Activated CD4-positive, alpha-beta memory T cell treated with anti-CD3 and anti-CD28 coated beads, Interleukin-2, amount 10 ng/mL, durations not matched to agents 7 days and 5 days (primary cell): ENCODE measurements around the gene ATF7IP. TPM values are rescaled to one million over a fixed set of nuclear protein-coding genes. Genes with fewer than 3 reads are reported as not detected.

ENCODE experiments used
- CTCF ChIA-PET: fragments of 350-600 bp; sonication (Branson Sonifier 250); formaldehyde crosslinking; loops from one replicate; lab custom pipeline; 2021; ENCODE audit warnings: antibody characterized with exemption, inconsistent platforms; lab: Charles Lee
- POLR2A ChIA-PET: fragments of 350-600 bp; sonication (Branson Sonifier 250); formaldehyde crosslinking; loops from one replicate; lab custom pipeline; 2021; ENCODE audit warnings: antibody characterized with exemption; lab: Charles Lee
- DNase-seq: peaks from one replicate; pipeline ENCODE4 v3.0.0-alpha.2; 2020
- H3K27ac Mint-ChIP-seq: one replicate; pipeline ENCODE4 v1.8.0; 2021; ENCODE audit warnings: mild to moderate bottlenecking, mixed read lengths
- H3K27me3 Mint-ChIP-seq: one replicate; pipeline ENCODE4 v1.8.0; 2021; ENCODE audit warnings: mixed read lengths
- H3K36me3 Mint-ChIP-seq: one replicate; pipeline ENCODE4 v1.8.0; 2021; ENCODE audit warnings: low read depth, mixed read lengths
- H3K4me1 Mint-ChIP-seq: one replicate; pipeline ENCODE4 v1.8.0; 2021; ENCODE audit warnings: mixed read lengths
- H3K4me3 Mint-ChIP-seq: one replicate; pipeline ENCODE4 v1.8.0; 2021; ENCODE audit warnings: mild to moderate bottlenecking, mixed read lengths
- H3K9me3 Mint-ChIP-seq: one replicate; pipeline ENCODE4 v1.8.0; 2021; ENCODE audit warnings: mixed read lengths
- total RNA-seq, 2 experiments: library from RNA; stranded (reverse); gene quantifications; one replicate each; pipeline ENCODE4 v1.2.3, GENCODE V29; 2021

Gene ATF7IP
- total RNA-seq, 2 experiments from 2014 or later, result 129 to 134 TPM

- H3K27me3 Mint-ChIP-seq, result no peaks in the 10 kb centered on the region
- no peak overlapping the region for H3K4me3 Mint-ChIP-seq
- no peaks in the 10 kb centered on the region for H3K36me3 Mint-ChIP-seq
- no peaks in the 10 kb centered on the region for H3K9me3 Mint-ChIP-seq
- CTCF ChIA-PET, result interaction anchor here (0.6 to 1.2 kb wide), 2 partner anchors 35 to 352 kb away, joined by 3 read pairs; no protein-coding TSS in a partner anchor
- H3K4me1 Mint-ChIP-seq, result no peaks in the 10 kb centered on the region
- DNase-seq, result no peak
- POLR2A ChIA-PET, result no interaction called here
- no peak overlapping the region for H3K27ac Mint-ChIP-seq
Observed at GRCh38 chr12:14537088-14537487, 171.6 kb downstream of the ATF7IP start.

- H3K9me3 Mint-ChIP-seq, result no peaks in the 10 kb centered on the region
- no peak for DNase-seq
- ChIA-PET CTCF (no interaction called here), POLR2A (no interaction called here)
- H3K36me3 Mint-ChIP-seq, result no peaks in the 10 kb centered on the region
- no peak overlapping the region for H3K4me3 Mint-ChIP-seq
- no peaks in the 10 kb centered on the region for H3K4me1 Mint-ChIP-seq
- H3K27ac Mint-ChIP-seq, result no peak overlapping the region
- no peaks in the 10 kb centered on the region for H3K27me3 Mint-ChIP-seq
Observed at GRCh38 chr12:14540801-14541462, 175.4 kb downstream of the ATF7IP start.

GRCh38 chr12:14545144-14546124 is 180.0 kb downstream of the ATF7IP start:
- CTCF ChIA-PET, result no interaction called here
- Mint-ChIP-seq H3K9me3 (no peaks in the 10 kb centered on the region), H3K4me1 (no peaks in the 10 kb centered on the region), H3K36me3 (no peaks in the 10 kb centered on the region), H3K27me3 (no peaks in the 10 kb centered on the region), H3K27ac (no peak overlapping the region), H3K4me3 (no peak overlapping the region)
- no peak for DNase-seq
- POLR2A ChIA-PET, result no interaction called here

GRCh38 chr12:14547571-14547970 is 182.1 kb downstream of the ATF7IP start:
- no peak overlapping the region for H3K27ac Mint-ChIP-seq
- ChIA-PET POLR2A (no interaction called here), CTCF (no interaction called here)
- no peaks in the 10 kb centered on the region for H3K36me3 Mint-ChIP-seq
- no peaks in the 10 kb centered on the region for H3K27me3 Mint-ChIP-seq
- H3K4me1 Mint-ChIP-seq, result no peaks in the 10 kb centered on the region
- no peaks in the 10 kb centered on the region for H3K9me3 Mint-ChIP-seq
- DNase-seq, result no peak
- no peak overlapping the region for H3K4me3 Mint-ChIP-seq

- no peak for DNase-seq
- Mint-ChIP-seq H3K27me3 (no peaks in the 10 kb centered on the region), H3K36me3 (no peaks in the 10 kb centered on the region), H3K4me3 (no peak overlapping the region), H3K27ac (no peak overlapping the region), H3K4me1 (no peaks in the 10 kb centered on the region), H3K9me3 (no peaks in the 10 kb centered on the region)
- ChIA-PET POLR2A (no interaction called here), CTCF (no interaction called here)
Observed at GRCh38 chr12:14548609-14549008, 183.1 kb downstream of the ATF7IP start.

Other genes with a start within 250 kb of the ATF7IP start
- not detected for gene PLBD1, start 202.2 kb downstream of the ATF7IP start, total RNA-seq